ENCODE results near the gene TUBGCP3.

GRCh38 chr13:112629161-112629560, 41.2 kb upstream of the TUBGCP3 start:
- TF ChIP-seq, protein P1, sequence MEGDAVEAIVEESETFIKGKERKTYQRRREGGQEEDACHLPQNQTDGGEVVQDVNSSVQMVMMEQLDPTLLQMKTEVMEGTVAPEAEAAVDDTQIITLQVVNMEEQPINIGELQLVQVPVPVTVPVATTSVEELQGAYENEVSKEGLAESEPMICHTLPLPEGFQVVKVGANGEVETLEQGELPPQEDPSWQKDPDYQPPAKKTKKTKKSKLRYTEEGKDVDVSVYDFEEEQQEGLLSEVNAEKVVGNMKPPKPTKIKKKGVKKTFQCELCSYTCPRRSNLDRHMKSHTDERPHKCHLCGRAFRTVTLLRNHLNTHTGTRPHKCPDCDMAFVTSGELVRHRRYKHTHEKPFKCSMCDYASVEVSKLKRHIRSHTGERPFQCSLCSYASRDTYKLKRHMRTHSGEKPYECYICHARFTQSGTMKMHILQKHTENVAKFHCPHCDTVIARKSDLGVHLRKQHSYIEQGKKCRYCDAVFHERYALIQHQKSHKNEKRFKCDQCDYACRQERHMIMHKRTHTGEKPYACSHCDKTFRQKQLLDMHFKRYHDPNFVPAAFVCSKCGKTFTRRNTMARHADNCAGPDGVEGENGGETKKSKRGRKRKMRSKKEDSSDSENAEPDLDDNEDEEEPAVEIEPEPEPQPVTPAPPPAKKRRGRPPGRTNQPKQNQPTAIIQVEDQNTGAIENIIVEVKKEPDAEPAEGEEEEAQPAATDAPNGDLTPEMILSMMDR (IDR thresholded peaks at IDR 0.05; ENCODE audit: low read depth, low read length, poor library complexity, severe bottlenecking): no peak
- no peak for TF ChIP-seq EZH2phosphoT487 (IDR thresholded peaks at IDR 0.05; ENCODE audit: borderline replicate concordance, low read length)

All from DOHH2 (cell line).